NCI-H345 treated with DMSO at 0.1 percent for 48 hours (cell line): ENCODE results near the gene FOXI1.
"Not testable (repeated sequence)": the region's sequence is repeated elsewhere in the genome, so short reads cannot be mapped to it uniquely, and the experiment has no call there.

ENCODE experiments used
- DNase-seq: peaks from one replicate; lab custom pipeline; 2025; ENCODE audit not compliant: unreplicated experiment; lab: John Stamatoyannopoulos, UW

The FOXI1 gene

DNA sequence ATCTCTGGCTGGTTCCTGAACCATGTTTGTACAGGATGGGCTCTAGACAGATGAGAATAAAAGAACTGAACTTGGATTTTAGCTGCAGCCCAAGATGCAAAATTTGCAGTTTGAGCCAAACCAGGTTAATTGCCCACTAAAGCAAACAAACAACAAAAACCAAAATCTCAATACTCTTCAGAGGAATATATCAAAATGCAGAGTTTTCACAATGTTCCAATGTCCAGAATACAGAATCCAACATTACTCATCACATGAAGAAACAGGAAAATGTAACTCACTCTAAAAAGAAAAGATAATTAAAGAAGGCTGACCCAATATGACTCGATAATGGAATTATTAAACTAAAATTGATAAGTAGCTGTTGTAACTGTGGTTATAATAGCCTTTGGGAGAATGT lies 20.4 kb downstream of the FOXI1 start:
- no peak for DNase-seq

DNA sequence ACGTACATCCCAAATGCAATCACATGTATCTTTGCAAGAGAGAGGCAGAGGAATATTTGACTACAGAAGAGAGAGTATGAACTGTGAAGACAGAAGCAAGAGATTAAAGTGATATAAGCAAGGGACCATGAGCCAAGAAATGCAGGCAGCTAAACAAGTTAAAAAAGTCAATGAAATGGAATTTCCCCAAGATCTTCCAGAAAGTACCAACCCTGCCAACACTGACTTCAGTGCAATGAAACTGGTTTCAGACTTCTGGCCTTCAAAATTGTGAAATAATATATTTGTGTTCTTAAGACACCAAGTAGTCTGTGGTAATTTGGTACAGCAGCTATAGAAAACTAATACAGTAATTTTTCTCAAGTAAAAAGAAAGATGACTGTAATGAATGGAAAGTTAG lies 20.9 kb downstream of the FOXI1 start:
- DNase-seq, result no peak

DNA sequence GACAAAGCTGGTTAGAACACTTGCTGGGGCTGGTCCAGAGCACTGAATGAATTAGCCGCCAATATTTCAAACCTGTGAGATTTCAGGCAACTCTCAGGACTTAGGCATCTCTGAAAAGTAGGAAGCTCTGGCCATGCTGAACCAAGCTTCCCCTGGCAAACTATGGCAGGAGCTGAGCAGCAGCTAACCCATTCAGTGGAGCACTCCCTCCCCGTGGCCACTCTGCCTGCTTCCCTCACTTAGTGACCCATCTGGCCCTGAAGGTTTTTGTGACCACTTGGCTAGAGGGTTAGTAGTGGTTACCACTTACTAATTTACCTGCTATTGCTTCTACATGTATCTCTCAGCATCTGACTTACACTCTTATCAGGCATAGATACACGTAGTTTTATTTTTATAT lies 25.5 kb downstream of the FOXI1 start:
- no peak for DNase-seq

DNA sequence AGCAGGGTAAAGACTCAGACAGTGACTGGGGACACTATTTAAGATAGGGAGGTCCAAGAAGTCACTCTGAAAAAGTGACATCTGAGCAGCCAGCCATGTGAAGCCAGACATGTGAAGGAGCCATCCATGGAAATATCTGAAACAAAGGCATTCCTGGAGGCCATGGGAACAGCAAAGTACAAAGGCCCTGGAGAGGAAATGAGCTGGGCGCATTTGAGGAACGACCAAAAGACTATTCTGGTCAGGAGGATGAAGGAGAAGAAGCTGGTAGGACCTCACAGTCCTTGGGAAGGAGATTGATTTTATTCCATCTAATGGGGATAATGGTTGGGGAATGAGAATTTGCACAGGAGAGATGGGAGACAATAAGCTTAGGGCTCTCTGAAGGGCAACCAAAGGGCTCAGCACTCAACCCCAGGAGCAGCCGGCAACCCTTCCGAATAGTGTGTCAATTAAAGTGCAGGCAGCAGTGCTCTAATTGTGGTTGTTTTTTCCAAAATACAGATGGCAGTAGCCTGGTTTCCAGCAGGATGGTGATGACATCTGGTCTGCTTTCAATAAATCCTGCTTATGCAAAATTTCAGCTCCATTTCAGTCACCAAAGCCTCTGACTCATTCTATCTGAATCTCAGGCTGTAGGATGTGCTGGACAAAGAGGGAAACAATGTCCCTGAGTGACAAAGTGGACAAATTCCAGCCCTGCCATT lies 26.7 kb downstream of the FOXI1 start:
- no peak for DNase-seq

DNA sequence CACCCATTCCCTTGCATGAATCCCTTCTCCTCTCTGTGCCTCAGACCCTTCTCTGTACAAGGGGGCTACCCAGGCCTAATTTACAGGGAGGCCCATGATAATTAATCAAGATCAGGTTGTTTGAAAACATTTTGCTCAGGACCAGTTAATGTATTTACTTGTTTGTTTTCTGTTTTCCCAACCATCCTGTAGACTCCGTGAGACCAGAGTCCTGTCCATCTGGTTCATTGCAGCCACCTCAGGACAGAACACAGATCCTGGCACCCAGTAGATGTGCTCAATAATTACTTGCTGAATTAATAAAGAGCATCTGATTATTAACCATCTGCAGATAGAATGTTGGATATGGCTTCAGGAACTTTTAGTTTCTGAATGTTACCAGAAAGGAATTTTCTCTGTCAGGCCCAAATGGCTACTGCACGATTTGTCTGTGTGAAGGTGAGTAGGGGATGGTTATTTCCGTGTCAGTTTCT lies 27.3 kb downstream of the FOXI1 start:
- DNase-seq, result no peak

DNA sequence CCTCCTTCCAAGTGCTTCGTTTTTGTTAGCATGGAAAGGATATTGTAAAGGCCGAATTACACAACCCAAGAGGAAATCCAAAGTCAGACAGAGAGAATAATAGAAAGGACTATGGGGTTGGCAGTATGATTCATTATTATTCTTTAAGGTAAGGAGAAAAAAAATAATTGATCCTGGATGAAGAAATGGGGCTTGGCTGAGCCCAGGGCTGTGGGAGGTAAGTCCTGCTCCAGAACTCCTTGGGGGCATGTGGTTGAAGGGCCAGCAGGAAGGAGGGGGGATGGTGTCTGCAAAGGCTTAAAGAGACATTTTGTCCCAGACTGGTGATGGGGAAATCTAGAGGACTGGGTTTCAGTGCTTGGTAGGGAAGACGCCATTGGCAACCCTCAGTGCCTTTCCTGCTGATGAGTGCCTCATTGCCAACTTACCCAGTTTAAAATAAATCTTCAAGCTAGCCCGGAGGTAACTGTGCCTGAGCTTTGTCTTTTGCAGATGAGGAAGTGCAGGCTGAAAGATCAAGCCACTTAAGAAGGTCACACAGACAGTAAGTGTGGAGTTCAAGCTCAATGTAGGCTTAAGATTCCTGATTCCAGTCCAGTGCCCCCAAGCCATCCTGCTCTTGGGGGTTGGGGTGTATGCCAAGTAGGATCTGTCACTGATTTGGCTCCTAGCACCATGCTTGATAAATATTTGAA lies 30.2 kb downstream of the FOXI1 start:
- DNase-seq, result no peak

DNA sequence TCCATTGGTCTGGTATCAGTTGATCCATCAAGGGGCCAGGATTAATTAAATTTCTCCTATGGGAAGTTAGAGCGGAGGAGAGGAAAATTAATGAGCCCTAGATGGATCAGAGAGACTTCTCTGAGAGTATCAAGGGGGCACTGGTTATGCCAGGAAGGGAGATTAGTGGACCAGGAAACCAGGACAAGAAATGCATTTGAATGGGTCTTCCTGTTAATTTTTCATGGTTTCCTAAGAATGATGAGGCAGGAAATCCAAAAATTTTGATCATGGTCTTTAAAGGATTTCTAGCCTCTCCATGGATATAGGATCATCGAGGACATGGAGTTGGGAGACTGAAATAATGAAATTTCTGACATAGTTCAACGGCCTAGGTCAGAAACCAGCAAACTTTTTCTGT lies 30.8 kb downstream of the FOXI1 start:
- DNase-seq, result no peak

DNA sequence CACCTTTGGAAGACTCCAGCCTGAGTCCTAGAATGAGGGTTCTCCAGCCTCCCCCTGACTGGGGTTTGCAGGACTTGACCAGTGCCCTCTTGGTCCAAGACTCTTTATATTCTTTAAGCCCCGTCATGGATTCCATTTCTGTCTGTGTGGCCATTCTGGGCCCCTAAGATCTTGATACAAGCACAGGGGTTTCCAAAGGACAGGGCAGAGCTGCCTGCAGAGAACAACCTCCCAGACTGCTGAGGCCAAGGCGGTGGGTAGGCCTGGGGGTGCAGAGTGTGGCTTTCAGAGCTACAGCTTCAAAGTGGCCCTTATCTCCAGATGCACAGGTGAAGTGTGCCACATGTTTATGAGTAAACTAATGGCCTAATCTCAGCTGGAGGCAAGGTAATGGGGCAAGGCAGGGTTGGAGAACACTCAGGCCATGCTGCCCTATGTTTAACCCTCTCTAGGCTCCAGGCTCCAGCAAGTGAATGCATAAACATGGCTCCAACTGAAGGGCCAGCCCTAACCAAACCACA lies 32.1 kb downstream of the FOXI1 start:
- no peak for DNase-seq

DNA sequence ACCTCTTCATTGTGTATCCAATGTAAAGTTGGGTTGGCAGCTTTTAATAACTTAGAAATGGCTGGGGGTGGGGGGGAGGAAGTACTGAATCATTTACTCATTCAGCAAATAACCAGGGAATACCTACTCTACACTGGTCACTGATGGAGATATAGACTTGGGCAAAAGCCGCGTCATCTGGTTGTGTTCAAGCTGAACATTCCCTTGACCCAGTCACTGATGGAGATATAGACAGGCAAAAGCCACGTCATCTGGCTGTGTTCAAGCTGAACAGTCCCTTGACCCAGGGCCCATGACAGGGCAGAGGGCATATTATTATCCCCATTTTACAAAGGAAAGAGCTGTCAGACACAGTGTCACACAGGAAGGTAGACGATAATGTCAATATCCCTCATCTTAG lies 32.6 kb downstream of the FOXI1 start:
- DNase-seq, result no peak

DNA sequence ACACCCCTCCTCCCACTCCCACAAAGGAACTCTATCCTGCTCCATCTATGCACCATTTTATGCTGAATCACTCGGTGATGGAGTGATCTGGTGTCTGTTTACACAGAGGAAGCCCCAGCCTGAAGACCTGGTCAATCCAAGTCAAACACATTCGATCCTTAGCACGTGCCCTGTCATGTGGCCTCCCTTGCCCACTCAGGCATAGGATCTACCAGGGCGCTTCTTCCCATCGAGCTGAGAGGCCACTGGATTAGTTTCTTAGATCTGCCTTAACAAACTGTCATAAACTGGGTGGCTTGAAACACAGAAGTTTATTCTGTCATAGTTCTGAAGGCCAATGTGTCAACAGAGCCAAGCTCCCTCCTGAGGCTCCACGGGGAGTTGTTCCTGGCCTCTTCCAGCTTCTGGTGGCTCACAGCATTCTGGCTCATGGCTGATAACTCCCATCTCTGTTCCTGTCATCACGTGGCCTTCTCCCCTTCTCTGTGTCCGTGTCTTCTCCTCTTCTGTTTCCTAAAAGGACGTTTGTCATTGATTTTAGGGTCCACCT lies 34.2 kb downstream of the FOXI1 start:
- DNase-seq, result no peak

DNA sequence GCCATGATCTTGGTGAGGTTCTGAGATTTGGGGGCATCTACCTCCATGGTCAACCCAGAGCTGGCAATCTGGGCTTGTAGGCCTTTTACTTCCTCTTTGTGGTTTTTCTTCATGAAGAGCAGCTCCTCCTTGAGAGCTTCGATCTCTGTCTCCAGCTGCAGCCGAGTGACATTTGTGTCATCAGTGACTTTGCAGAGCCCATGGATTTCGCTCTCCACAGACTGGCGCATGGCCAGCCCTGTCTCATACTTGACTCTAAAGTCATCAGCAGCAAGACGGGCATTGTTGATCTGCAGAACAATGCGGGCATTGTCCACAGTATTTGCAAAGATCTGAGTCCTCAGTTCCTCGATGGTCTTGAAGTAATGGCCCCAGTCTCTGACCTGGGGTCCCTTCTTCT lies 35.5 kb downstream of the FOXI1 start:
- not testable (repeated sequence) for DNase-seq

DNA sequence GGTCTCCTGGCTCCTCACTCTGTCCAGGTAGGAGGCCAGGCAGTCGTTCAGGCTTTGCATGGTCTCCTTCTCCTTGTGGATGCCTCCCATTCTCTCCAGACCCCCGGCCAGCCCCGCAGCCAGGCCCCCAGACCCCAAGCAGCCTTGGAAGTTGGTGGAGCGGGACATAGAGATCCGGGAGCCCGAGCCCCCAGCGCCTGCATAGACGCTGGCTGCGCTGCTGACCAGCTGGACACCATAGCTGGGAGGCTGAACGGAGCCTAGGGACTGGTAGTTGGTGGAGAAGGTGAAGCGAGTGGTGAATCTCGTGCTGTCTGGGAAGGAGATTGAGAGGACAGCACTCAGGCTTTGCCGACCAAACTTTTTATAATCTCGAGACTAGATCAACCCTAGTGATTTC lies 35.9 kb downstream of the FOXI1 start:
- DNase-seq, result no peak

DNA sequence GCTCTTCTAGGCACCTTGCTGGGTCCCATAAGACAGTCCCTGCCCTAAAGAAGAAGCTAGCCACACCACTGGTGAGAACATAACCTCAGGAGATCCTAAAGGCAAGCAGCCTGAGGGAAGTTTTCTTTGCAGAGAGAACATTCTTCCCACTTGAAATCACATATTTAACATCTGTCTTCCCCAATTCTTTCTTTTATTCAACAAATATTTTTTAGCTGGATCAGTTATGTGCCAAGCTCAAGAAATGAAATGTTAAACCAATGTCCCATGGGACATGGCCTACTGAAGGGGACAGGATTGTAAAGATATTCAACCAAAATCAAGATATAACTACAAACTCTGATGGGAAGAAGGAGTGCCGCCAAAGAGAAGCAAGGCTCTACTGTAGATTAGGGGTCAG lies 36.5 kb downstream of the FOXI1 start:
- DNase-seq, result no peak

DNA sequence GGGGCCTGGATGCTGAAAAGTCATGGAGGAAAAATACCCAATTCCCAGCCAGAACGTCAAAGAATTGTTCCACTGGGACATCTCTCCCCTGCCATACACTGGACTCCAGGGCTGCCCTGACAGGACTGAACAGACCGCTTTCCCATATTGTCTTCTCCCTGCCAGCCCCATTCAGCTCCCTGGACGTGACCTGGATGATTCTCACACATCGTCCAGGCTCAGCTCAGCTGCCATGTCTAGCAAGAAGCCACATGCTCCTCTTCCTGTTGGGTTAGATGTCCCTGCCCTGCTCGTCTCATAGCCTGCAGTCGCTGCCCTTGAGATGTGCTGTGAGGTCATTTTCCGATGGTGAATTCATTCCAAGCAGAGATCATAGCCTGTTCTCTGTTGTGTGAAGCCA lies 37.4 kb downstream of the FOXI1 start:
- DNase-seq, result no peak

DNA sequence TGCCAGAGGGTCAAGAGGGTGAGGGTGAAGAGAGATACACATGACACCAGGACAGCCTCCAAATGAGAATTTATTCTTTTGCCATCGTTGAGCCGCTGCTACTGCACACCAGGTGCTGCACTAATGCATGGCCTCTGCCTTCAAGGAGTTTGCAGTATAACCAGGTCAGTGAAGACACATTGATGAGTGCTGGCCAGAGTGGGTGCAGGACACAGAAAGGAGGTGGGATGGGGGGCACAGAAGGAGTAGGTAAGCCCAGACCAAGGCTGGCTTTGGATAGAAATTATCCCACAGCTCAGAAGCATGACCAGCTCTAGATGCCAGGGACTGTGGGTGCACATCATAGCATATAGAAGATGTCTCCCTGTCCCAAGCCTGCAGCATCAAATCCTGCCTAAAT lies 38.0 kb downstream of the FOXI1 start:
- DNase-seq, result no peak

DNA sequence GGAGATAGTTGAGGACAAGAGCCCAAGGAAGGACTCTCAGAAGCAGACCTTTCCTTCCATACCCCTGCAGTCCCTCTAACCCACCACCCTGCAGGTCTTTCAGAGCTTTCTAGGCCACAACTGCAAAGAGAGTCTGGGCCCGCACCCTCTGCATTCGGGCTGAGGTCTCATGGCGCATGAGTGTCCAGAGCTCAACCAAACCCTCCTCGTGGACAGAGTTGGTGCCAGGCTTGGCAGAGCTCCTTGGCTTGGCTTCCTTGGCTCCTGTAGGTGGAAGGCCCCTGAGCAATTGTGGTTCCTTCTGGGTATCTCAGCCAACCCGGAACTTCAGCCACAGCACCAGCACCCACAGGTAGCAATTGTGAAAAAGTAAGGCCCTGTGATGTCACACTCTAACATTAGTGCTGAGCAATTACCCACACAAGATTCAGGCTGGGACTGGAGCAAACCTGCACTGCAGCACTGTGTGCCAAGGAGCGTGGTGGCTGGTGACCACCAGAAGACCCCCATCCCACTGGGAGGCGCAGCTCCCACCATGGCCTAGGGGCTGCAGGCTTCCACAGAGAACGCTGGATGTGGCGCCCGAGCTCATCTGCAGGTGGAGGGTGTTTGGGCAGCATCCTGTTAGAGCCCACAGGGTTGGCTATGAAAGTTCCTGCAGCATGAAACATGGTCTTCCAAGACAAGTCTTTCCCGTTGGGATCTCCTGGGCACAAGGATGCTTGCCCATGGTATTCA lies 38.8 kb downstream of the FOXI1 start:
- DNase-seq, result no peak

DNA sequence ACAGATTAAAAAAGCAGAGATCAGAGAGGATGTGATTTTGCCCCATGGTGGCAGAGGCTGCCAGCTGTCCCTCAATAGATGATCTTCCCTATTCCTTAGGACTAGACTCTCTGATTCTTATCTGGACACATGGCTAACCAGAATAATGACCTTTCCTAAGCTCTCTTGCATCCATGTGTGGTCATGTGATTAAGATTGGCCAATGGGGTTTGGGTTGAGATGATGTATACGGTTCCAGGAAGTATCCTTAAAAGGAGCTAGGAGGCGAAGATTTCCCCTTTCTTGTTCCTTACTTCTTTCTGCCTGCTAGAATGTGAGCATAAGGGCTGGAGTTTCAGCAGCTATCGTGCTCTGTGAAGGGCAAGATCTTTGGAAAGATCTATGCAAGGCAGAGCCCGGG lies 39.8 kb downstream of the FOXI1 start:
- no peak for DNase-seq

DNA sequence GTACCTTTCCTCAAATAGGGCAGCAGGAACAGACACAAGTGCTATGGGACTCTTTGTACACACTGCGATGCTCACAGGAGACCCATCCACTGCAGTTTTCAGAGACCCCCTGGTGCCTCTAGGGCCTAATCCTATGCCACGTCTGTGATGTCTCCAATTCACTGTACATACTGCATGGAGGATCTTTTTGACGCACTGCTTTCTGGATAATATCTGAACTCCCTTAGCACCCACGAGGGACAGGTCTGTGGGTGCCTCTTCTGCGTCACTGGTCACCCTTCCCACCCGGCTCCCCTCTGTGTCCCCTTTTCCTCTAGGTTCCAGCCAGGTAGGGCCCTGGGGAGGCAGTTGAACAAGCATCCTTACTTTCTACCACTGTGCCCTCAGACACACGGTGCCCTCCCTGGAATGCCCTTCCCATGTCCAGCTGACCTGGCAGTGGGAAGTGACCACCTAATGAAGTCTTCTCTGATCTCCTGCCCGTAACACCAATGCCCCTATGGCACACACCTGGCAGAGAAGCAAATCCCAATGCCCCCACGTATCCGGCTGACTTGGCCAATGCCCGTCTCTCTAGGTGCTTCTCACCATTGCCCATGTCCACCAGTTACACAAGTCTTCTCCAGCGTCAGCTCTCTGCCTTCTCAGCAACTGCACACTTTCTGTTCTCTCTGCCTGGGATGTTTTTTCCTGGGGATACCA lies 41.5 kb downstream of the FOXI1 start:
- DNase-seq, result no peak

DNA sequence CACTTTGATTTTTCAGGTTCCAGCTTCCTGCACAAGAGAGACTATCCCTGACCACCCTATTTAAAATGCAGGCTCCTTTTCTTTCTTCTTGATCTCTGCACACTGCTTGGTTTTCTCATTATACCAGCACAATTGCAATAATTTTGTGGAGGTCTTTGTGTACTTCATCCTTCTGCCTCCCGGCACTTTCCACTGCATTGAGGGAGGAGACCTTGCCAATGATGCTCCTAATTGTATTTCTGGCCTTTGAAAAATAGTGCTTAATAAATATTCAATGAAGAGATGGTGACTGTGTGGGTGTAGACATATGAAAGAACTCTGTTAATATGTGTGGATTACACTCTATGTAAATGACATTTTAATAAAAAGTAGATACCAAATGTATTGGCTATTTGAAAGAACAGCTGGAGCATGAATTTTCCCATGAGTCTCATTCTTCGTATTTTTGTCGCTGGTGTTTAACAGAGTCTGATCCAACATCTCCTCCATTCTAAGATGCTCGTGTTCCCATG lies 42.1 kb downstream of the FOXI1 start:
- no peak for DNase-seq

DNA sequence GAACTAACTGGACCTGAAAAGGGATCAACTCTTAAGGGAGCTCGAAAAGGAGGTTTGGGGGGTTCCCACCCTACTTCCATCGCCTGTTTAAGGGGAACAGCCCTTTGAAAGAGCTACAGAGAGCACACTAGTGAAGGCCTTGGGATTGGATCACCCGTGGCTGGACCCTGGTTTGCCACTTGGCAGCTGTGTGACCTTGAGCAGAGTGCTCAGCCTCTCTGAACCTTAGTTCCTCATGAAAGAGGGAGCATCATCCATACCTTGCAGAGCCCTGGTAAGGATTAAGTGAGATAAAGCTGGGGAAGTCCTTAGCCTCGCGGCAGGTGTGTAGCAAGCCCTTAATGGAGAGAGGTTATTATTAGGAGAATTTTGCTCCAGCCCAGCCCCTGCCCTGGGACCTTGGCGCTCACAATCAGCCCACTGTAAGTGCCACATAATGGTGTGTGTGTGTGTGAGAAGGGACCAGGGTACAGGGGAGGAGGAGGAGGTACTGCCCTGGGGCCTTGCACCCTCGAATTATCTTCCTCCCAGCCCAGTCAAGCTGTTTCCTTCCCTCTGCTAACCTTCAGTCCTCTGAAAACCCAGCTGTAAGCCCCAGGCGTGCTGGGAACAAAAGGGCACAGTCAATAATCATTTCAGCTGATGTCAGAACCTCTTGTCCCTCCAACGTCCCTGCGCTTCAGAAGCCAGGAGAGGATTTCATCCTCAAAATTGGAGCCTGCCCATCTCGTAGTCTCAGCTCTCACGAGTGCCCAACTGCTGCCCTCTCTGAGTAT lies 42.9 kb downstream of the FOXI1 start:
- no peak for DNase-seq
